Gastroesophageal sphincter (tissue), 3 donors: ENCODE results near the gene DHRS13.

Experiments used
- CTCF ChIP-seq, 4 experiments: fragments of 200-600 bp in 2 of 4; fragments of 450-650 bp in 2 of 4; sonication (generic) in 1 of 4; IDR thresholded peaks; one replicate each; pipeline ENCODE4 v1.5.1; 2017 to 2019; ENCODE audit warnings: antibody characterized with exemption in 4 of 4, mild to moderate bottlenecking in 2 of 4, moderate library complexity in 2 of 4
- EP300 ChIP-seq: sonication (generic); formaldehyde crosslinking; IDR thresholded peaks from one replicate; pipeline ENCODE4 v1.6.1; 2017; ENCODE audit warnings: antibody characterized with exemption, mild to moderate bottlenecking
- POLR2A ChIP-seq, 2 donors: fragments of 450-650 bp; IDR thresholded peaks; one replicate each; pipeline ENCODE4 v1.6.1; 2017; ENCODE audit warnings: antibody characterized with exemption in 2 of 2, mild to moderate bottlenecking in 2 of 2, moderate library complexity in 1 of 2
- POLR2AphosphoS5 ChIP-seq: sonication (generic); formaldehyde crosslinking; IDR thresholded peaks from one replicate; pipeline ENCODE4 v1.6.1; 2017; ENCODE audit warnings: antibody characterized with exemption

- no peak for TF ChIP-seq CTCF (IDR thresholded peaks at IDR 0.05)
- no peak for TF ChIP-seq POLR2A (IDR thresholded peaks at IDR 0.05)
- TF ChIP-seq EP300 = no peak
- TF ChIP-seq POLR2AphosphoS5 = no peak
These were observed 23.1 kb upstream of the DHRS13 start for GRCh38 chr17:28925912-28926365.
